K562 (cell line): Measurements from ENCODE around the gene RELL1. TPM values are rescaled to one million over a fixed set of nuclear protein-coding genes. Genes with fewer than 3 reads are reported as not detected.

ENCODE experiments used
- ATAC-seq: fragments of 200-7000 bp; cut with Tn5 transposase; 3 replicates; pipeline ENCODE4 v1.9.1; 2020; ENCODE audit warnings: moderate library complexity
- BruUV-seq: library from RNA; stranded (reverse); fragments of 400-500 nt; replicated peaks from 2 replicates; lab custom pipeline; 2021; lab: Mats Ljungman, UMichigan
- CTCF ChIA-PET: fragments of 300-600 bp; formaldehyde crosslinking; extraction: SDS; loops from one replicate; lab custom pipeline; 2021; ENCODE audit warnings: low intra/inter-chr PET ratio; lab: Yijun Ruan, JAX
- POLR2A ChIA-PET: fragments of 300-600, 350-650 bp; sonication (Branson Sonifier 250); formaldehyde crosslinking; extraction: SDS; loops from one replicate; lab custom pipeline; 2021; ENCODE audit warnings: antibody characterized with exemption, inconsistent platforms; lab: Yijun Ruan, JAX
- DNase-seq, 4 experiments: peaks; one replicate each; pipeline versions ENCODE4 v3.0.0 to v3.0.0-alpha.2; 2011 to 2018; ENCODE audit warnings: low spot score in 3 of 4, mixed read lengths in 3 of 4; ENCODE audit errors: extremely low read depth in 1 of 4
- FAIRE-seq: peaks from 2 replicates; lab custom pipeline; 2011; peaks lifted over from hg19 to GRCh38; lab: Jason Lieb, UNC
- H2AFZ ChIP-seq: 2 replicates; pipeline ENCODE4 v1.6.0; 2011; ENCODE audit warnings: low read depth, low read length, control low read depth, inconsistent platforms
- H3K27ac ChIP-seq: fragments of 200-600 bp; 3 replicates; pipeline ENCODE4 v1.8.0; 2011; ENCODE audit warnings: low read depth, mild to moderate bottlenecking, control low read depth, inconsistent platforms, low read length, moderate library complexity, mixed read lengths; ENCODE audit errors: extremely low read depth
- H3K27me3 ChIP-seq, 2 experiments: fragments of 300-600 bp in 1 of 2; 2 replicates in 1 of 2; 3 replicates in 1 of 2; pipeline versions ENCODE4 v1.6.0 to v1.8.0; 2011; ENCODE audit warnings: inconsistent platforms in 2 of 2, low read length in 2 of 2, mild to moderate bottlenecking in 1 of 2, mixed read lengths in 1 of 2, moderate library complexity in 1 of 2; ENCODE audit not compliant: control insufficient read depth in 2 of 2, insufficient read depth in 2 of 2
- H3K36me3 ChIP-seq: fragments of 300-600 bp; 3 replicates; pipeline ENCODE4 v1.8.0; 2011; ENCODE audit warnings: mild to moderate bottlenecking, low read length, inconsistent platforms; ENCODE audit not compliant: control insufficient read depth, insufficient read depth
- H3K4me1 ChIP-seq, 2 experiments: fragments of 200-600 bp in 1 of 2; replicated peaks in 1 of 2; 2 replicates in 1 of 2; 3 replicates in 1 of 2; pipeline versions ENCODE4 v1.5.1 to v1.8.0; 2011; ENCODE audit warnings: inconsistent platforms in 2 of 2, low read length in 2 of 2, mild to moderate bottlenecking in 1 of 2, mixed read lengths in 1 of 2, moderate library complexity in 1 of 2; ENCODE audit not compliant: control insufficient read depth in 2 of 2, insufficient read depth in 2 of 2
- H3K4me2 ChIP-seq: 2 replicates; pipeline ENCODE4 v1.6.1; 2011; ENCODE audit warnings: low read length, control low read depth, inconsistent platforms, mixed read lengths; ENCODE audit not compliant: insufficient read depth
- H3K4me3 ChIP-seq: fragments of 200-600 bp; sonication (generic), shearing (Covaris generic); 2 replicates; pipeline ENCODE4 v1.5.1; 2016; ENCODE audit warnings: control low read depth, inconsistent platforms
- H3K79me2 ChIP-seq: fragments of 200-600 bp; 3 replicates; pipeline ENCODE4 v1.8.0; 2011; ENCODE audit warnings: low read length, inconsistent platforms; ENCODE audit not compliant: control insufficient read depth, insufficient read depth
- H3K9ac ChIP-seq, 2 experiments: 2 replicates each; pipeline versions ENCODE4 v1.6.0 to v1.6.1; 2011; ENCODE audit warnings: low read depth in 2 of 2, low read length in 2 of 2, control low read depth in 1 of 2, inconsistent platforms in 1 of 2, mild to moderate bottlenecking in 1 of 2, mixed read lengths in 1 of 2; ENCODE audit not compliant: insufficient read depth in 1 of 2
- H3K9me1 ChIP-seq: one replicate; pipeline ENCODE4 v1.6.0; 2011; ENCODE audit warnings: inconsistent platforms, mild to moderate bottlenecking, low read length, moderate library complexity; ENCODE audit not compliant: control insufficient read depth, insufficient read depth
- H3K9me3 ChIP-seq: replicated peaks from 2 replicates; pipeline ENCODE4 v1.5.1; 2011; ENCODE audit warnings: low read depth, low read length, inconsistent platforms; ENCODE audit not compliant: control insufficient read depth, insufficient read depth
- H4K20me1 ChIP-seq: replicated peaks from 2 replicates; pipeline ENCODE4 v1.6.1; 2011; ENCODE audit warnings: low read length, inconsistent platforms, mixed read lengths; ENCODE audit not compliant: control insufficient read depth, insufficient read depth
- BRCA1 ChIP-seq, 2 experiments: fragments of 450-650 bp in 1 of 2; sonication (generic) in 1 of 2; formaldehyde crosslinking in 1 of 2; IDR thresholded peaks; 2 replicates each; pipeline versions ENCODE4 v1.5.0 to v1.6.1; 2017 to 2020; ENCODE audit warnings: mild to moderate bottlenecking in 1 of 2, missing genetic modification reagents in 1 of 2
- CBX5 ChIP-seq: IDR thresholded peaks from 2 replicates; pipeline ENCODE4 v1.6.1; 2014; ENCODE audit warnings: low read depth, borderline replicate concordance
- CEBPG ChIP-seq, 3 experiments: fragments of 200-800 bp in 1 of 3; sonication (Bioruptor generic) in 1 of 3; sonication (generic) in 1 of 3; formaldehyde crosslinking in 1 of 3; IDR thresholded peaks in 2 of 3; conservative IDR thresholded peaks in 1 of 3; 2 replicates each; pipeline versions ENCODE4 v1.6.1 to v1.8.0; 2016 to 2022; ENCODE audit warnings: missing compliant biosample characterization in 2 of 3, missing genetic modification characterization in 2 of 3, mild to moderate bottlenecking in 1 of 3, missing genetic modification reagents in 1 of 3
- MBD2 ChIP-seq: sonication (generic); IDR thresholded peaks from 2 replicates; pipeline ENCODE4 v1.6.1; 2016; ENCODE audit warnings: low read depth, borderline replicate concordance
- NR3C1 ChIP-seq: sonication (generic); formaldehyde crosslinking; IDR thresholded peaks from 2 replicates; pipeline ENCODE4 v1.8.1; 2022; ENCODE audit warnings: missing genetic modification reagents
- SIRT6 ChIP-seq: IDR thresholded peaks from one replicate; pipeline ENCODE4 v1.6.1; 2012; ENCODE audit warnings: low read depth, mild to moderate bottlenecking, control low read depth, inconsistent platforms, low read length, moderate library complexity
- SMC3 ChIP-seq: conservative IDR thresholded peaks from 2 replicates; pipeline ENCODE4 v1.6.1; 2011; ENCODE audit warnings: low read depth, low read length, improper control_type of control experiment; ENCODE audit not compliant: insufficient read depth
- SPI1 ChIP-seq: IDR thresholded peaks from 2 replicates; pipeline ENCODE4 v1.6.1; 2011; ENCODE audit warnings: low read depth, low read length, control low read depth, borderline replicate concordance
- TBP ChIP-seq: optimal IDR thresholded peaks from 2 replicates; pipeline ENCODE3; 2011; ENCODE audit warnings: low read depth, low read length, improper control_type of control experiment
- ZKSCAN3 ChIP-seq: fragments of 250-450 bp; sonication (Bioruptor Pico); IDR thresholded peaks from 2 replicates; pipeline ENCODE4 v1.4.0; 2020
- WGBS: fragments of 100-300 bp; shearing (Covaris generic); methylation state at CpG from one replicate; pipeline ENCODE4 v1.1.6; 2016; ENCODE audit warnings: low coverage, mixed read lengths; ENCODE audit not compliant: insufficient coverage; ENCODE audit errors: missing lambda C conversion rate; 5-methylcytosine and 5-hydroxymethylcytosine counted together
- in situ Hi-C: fragments of 300-500 bp; cut with MboI; formaldehyde crosslinking; loops from 4 replicates; pipeline ENCODE4 v1.15.0; 2018; ENCODE audit warnings: inconsistent platforms, mixed read lengths
- intact Hi-C: fragments of 100-400 bp; cut with micrococcal nuclease; formaldehyde crosslinking; loops from 2 replicates; pipeline ENCODE4 v1.14.2; 2022
- polyA plus RNA-seq, 8 experiments: library from polyadenylated mRNA; depleted of rRNA in 4 of 8; stranded (reverse) in 5 of 8; unstranded in 3 of 8; fragments of >200 nt; fragmentation: Nextera tagmentation in 2 of 8; fragmentation: Illumina TruSeq in 1 of 8; extraction: Ambion mirVana in 2 of 8; extraction: Trizol in 1 of 8; gene quantifications; 2 replicates each; pipeline versions ENCODE4 v1.2.1 to v1.2.3, GENCODE V29; 2011 to 2014; ENCODE audit warnings: inconsistent platforms in 1 of 8, missing spikeins in 1 of 8
- total RNA-seq, 7 experiments: library from RNA; depleted of rRNA in 6 of 7; stranded (reverse); fragments of >200 nt in 6 of 7; fragmentation: Illumina TruSeq in 2 of 7; extraction: Trizol in 2 of 7; gene quantifications; 2 replicates each; pipeline versions ENCODE4 v1.2.1 to v1.2.3, GENCODE V29; 2011 to 2021; ENCODE audit warnings: low replicate concordance in 1 of 7
- TF ChIP-seq, protein P1 (sequence below): sonication (generic); formaldehyde crosslinking; IDR thresholded peaks from 2 replicates; pipeline ENCODE4 v1.8.0; 2023; ENCODE audit warnings: missing genetic modification reagents, mild to moderate bottlenecking, borderline replicate concordance
- TF ChIP-seq, protein P2 (sequence below): fragments of 450-650 bp; formaldehyde crosslinking; IDR thresholded peaks from 2 replicates; pipeline ENCODE4 v1.4.0; 2022; ENCODE audit warnings: missing genetic modification characterization

RELL1 gene
- total and polyA plus RNA-seq, 9 of the 15 experiments (the other 6 are each of a cell fraction or from before 2014, with no cell fraction given) = 0.06 to 3.5 (median 1.7) TPM; not detected in 1

DNA sequence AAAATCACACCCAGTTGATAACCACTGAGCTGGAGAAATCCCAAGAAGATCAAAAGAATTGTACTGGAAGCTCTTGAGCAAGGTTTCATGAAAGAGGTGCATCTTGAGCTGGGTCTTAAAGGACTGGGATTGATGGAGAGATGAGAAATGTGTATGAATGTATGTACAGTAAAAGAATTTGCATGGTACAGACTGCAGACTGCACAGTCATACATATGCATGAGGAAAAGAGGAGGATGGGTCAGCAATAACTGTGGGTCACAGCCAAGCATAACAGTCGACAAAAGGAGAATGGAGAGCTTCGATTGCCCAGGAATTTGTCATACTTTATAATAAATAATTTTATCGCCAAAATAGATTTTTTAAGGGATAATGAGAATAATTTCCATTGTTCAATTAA, 4.8 kb upstream of the RELL1 start (continued):
- TF ChIP-seq, protein P1, sequence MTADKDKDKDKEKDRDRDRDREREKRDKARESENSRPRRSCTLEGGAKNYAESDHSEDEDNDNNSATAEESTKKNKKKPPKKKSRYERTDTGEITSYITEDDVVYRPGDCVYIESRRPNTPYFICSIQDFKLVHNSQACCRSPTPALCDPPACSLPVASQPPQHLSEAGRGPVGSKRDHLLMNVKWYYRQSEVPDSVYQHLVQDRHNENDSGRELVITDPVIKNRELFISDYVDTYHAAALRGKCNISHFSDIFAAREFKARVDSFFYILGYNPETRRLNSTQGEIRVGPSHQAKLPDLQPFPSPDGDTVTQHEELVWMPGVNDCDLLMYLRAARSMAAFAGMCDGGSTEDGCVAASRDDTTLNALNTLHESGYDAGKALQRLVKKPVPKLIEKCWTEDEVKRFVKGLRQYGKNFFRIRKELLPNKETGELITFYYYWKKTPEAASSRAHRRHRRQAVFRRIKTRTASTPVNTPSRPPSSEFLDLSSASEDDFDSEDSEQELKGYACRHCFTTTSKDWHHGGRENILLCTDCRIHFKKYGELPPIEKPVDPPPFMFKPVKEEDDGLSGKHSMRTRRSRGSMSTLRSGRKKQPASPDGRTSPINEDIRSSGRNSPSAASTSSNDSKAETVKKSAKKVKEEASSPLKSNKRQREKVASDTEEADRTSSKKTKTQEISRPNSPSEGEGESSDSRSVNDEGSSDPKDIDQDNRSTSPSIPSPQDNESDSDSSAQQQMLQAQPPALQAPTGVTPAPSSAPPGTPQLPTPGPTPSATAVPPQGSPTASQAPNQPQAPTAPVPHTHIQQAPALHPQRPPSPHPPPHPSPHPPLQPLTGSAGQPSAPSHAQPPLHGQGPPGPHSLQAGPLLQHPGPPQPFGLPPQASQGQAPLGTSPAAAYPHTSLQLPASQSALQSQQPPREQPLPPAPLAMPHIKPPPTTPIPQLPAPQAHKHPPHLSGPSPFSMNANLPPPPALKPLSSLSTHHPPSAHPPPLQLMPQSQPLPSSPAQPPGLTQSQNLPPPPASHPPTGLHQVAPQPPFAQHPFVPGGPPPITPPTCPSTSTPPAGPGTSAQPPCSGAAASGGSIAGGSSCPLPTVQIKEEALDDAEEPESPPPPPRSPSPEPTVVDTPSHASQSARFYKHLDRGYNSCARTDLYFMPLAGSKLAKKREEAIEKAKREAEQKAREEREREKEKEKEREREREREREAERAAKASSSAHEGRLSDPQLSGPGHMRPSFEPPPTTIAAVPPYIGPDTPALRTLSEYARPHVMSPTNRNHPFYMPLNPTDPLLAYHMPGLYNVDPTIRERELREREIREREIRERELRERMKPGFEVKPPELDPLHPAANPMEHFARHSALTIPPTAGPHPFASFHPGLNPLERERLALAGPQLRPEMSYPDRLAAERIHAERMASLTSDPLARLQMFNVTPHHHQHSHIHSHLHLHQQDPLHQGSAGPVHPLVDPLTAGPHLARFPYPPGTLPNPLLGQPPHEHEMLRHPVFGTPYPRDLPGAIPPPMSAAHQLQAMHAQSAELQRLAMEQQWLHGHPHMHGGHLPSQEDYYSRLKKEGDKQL (CRISPR knock-in tag) = no peak
- TF ChIP-seq CBX5 = no peak

DNA sequence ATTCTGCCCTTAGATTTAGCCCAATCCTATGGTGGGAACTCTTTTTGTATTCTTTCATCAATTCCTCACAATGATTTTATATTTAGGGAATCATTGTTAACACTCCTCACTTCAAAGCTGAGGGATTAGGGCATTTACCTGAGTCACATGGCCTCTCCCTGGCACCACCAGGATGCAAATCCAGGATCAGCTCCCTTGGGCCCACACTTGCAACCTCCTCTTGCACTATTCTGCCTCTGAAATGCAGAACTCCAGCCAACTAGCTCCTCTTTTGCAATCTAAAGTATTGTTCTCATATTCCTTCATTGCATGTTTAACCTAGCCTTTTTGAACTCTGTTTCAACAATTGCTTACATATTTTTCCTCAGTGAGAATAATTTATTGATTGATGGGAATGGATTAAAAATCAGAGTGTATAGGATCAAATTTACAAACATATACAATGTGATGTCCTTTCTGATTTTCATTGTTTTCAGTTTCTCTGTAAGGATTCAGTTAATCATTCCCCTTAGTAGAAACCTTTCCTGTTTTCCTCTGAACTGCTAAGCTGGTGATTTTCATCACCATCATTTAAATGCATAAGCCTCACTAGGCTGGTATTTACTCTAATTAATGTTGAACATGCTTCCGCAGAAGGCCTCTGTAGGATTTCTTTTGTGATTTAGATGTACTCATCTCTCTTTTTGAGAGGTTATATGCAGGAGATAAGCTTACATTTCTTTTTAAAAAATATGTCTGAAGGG, 3.3 kb upstream of the RELL1 start:
- WGBS = 13% methylated on average over 1 of the region's 1 CpG
- intact Hi-C loops (loop anchor here (10.0 kb wide), 1 partner anchor 85 kb away; no protein-coding TSS in a partner anchor), in situ Hi-C loops (no loop called here)
- Histone ChIP-seq H3K79me2 (no peaks in the 10 kb centered on the region), H3K4me2 (no peak overlapping the region), H3K27ac (no peak overlapping the region), H3K4me1 (peaks cover 9 to 14% of the 10 kb centered on the region in 2 experiments; a peak in 4 of 5 replicates), H3K9me3 (no peaks in the 10 kb centered on the region), H3K27me3 (no peaks in the 10 kb centered on the region; a peak in 2 of 5 replicates), H4K20me1 (no peaks in the 10 kb centered on the region), H3K36me3 (no peaks in the 10 kb centered on the region), H3K9me1 (no peaks in the 10 kb centered on the region), H3K9ac (no peak overlapping the region), H2AFZ (no peak overlapping the region), H3K4me3 (no peak overlapping the region)
- ChIA-PET CTCF (no interaction called here), POLR2A (interaction anchor here (1.1 kb wide), 1 partner anchor 13 kb away, joined by 3 read pairs; no protein-coding TSS in a partner anchor)
- FAIRE-seq (no peak), DNase-seq (no peak), ATAC-seq (no peak)
- no TSS peak for BruUV-seq
- no peak for TF ChIP-seq SIRT6
- TF ChIP-seq NR3C1 (CRISPR knock-in tag) = no peak
- TF ChIP-seq SMC3 = no peak
- no peak for TF ChIP-seq TBP
- TF ChIP-seq MBD2 = no peak
- TF ChIP-seq, protein P2, sequence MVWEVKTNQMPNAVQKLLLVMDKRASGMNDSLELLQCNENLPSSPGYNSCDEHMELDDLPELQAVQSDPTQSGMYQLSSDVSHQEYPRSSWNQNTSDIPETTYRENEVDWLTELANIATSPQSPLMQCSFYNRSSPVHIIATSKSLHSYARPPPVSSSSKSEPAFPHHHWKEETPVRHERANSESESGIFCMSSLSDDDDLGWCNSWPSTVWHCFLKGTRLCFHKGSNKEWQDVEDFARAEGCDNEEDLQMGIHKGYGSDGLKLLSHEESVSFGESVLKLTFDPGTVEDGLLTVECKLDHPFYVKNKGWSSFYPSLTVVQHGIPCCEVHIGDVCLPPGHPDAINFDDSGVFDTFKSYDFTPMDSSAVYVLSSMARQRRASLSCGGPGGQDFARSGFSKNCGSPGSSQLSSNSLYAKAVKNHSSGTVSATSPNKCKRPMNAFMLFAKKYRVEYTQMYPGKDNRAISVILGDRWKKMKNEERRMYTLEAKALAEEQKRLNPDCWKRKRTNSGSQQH (CRISPR knock-in tag) = no peak
- no peak for TF ChIP-seq ZKSCAN3 (CRISPR knock-in tag)
- TF ChIP-seq SPI1 = no peak
- no peak for TF ChIP-seq BRCA1 (IDR thresholded peaks at IDR 0.05)
- no peak for TF ChIP-seq BRCA1 (CRISPR knock-in tag; IDR thresholded peaks at IDR 0.05)
- no peak for TF ChIP-seq CEBPG (CRISPR knock-in tag; IDR thresholded peaks at IDR 0.05)
- no peak for TF ChIP-seq CEBPG (tag; conservative IDR thresholded peaks at IDR 0.05 in 1 of 2, IDR thresholded peaks at IDR 0.05 in 1 of 2)
